IMR-90 (cell line): ENCODE results near the gene RAVER1. TPM values are rescaled to one million over a fixed set of nuclear protein-coding genes. Genes with fewer than 3 reads are reported as not detected.

Experiments used
- ATAC-seq: fragments of 200-7000 bp; cut with Tn5 transposase; 2 replicates; pipeline ENCODE4 v1.9.1; 2020; ENCODE audit warnings: low read depth, mild to moderate bottlenecking, moderate library complexity
- BruUV-seq: library from RNA; stranded (reverse); fragments of 400-500 nt; replicated peaks from 2 replicates; lab custom pipeline; 2021; lab: Mats Ljungman, UMichigan
- CTCF ChIA-PET: fragments of 300-600 bp; formaldehyde crosslinking; extraction: SDS; loops from one replicate; lab custom pipeline; 2021; ENCODE audit warnings: antibody characterized with exemption; lab: Yijun Ruan, JAX
- POLR2A ChIA-PET: fragments of 300-600 bp; sonication (Branson Sonifier 250); formaldehyde crosslinking; loops from one replicate; lab custom pipeline; 2022; ENCODE audit warnings: antibody characterized with exemption; ENCODE audit not compliant: unreplicated experiment; lab: Charles Lee
- DNase-seq: peaks from one replicate; pipeline ENCODE4 v3.0.0; 2013
- H2AFZ ChIP-seq: replicated peaks from 2 replicates; pipeline ENCODE3; 2013; ENCODE audit warnings: low read length, mild to moderate bottlenecking; ENCODE audit not compliant: poor library complexity
- H2AK5ac ChIP-seq: 2 replicates; pipeline ENCODE4 v1.6.1; 2013; ENCODE audit warnings: low read depth, low read length, inconsistent platforms
- H2AK9ac ChIP-seq: replicated peaks from 2 replicates; pipeline ENCODE3; 2013; ENCODE audit warnings: mild to moderate bottlenecking, low read depth, low read length, moderate library complexity; ENCODE audit not compliant: poor library complexity
- H2BK120ac ChIP-seq: 2 replicates; pipeline ENCODE4 v1.6.1; 2013; ENCODE audit warnings: low read depth, low read length, inconsistent platforms
- H2BK15ac ChIP-seq: 3 replicates; pipeline ENCODE4 v1.6.1; 2013; ENCODE audit warnings: low read depth, low read length, inconsistent platforms
- H2BK20ac ChIP-seq: 2 replicates; pipeline ENCODE4 v1.6.1; 2013; ENCODE audit warnings: low read depth, mild to moderate bottlenecking, inconsistent platforms, low read length, moderate library complexity
- H2BK5ac ChIP-seq: 2 replicates; pipeline ENCODE4 v1.6.1; 2013; ENCODE audit warnings: mild to moderate bottlenecking, low read depth, low read length, inconsistent platforms; ENCODE audit not compliant: poor library complexity, severe bottlenecking
- H3K14ac ChIP-seq: replicated peaks from 2 replicates; pipeline ENCODE4 v1.6.1; 2013; ENCODE audit warnings: low read depth, low read length, inconsistent platforms
- H3K18ac ChIP-seq: 2 replicates; pipeline ENCODE4 v1.6.1; 2013; ENCODE audit warnings: low read depth, low read length, control low read depth
- H3K23ac ChIP-seq: 2 replicates; pipeline ENCODE4 v1.6.1; 2013; ENCODE audit warnings: low read depth, low read length, inconsistent platforms
- H3K27ac ChIP-seq: 2 replicates; pipeline ENCODE4 v1.5.1; 2013; ENCODE audit warnings: mild to moderate bottlenecking, control low read depth, low read length; ENCODE audit not compliant: insufficient read depth
- H3K27me3 ChIP-seq: 2 replicates; pipeline ENCODE4 v1.6.1; 2013; ENCODE audit warnings: low read length; ENCODE audit not compliant: control insufficient read depth, insufficient read depth
- H3K36me3 ChIP-seq: 2 replicates; pipeline ENCODE4 v1.6.1; 2013; ENCODE audit warnings: low read length, mixed read lengths; ENCODE audit not compliant: control insufficient read depth, insufficient read depth
- H3K4ac ChIP-seq: 2 replicates; pipeline ENCODE4 v1.6.1; 2013; ENCODE audit warnings: low read depth, low read length, inconsistent platforms
- H3K4me1 ChIP-seq: 2 replicates; pipeline ENCODE4 v1.6.1; 2013; ENCODE audit warnings: low read length, mixed read lengths; ENCODE audit not compliant: control insufficient read depth, insufficient read depth
- H3K4me2 ChIP-seq: 2 replicates; pipeline ENCODE4 v1.6.1; 2013; ENCODE audit warnings: low read depth, mild to moderate bottlenecking, control low read depth, low read length, moderate library complexity
- H3K4me3 ChIP-seq: 2 replicates; pipeline ENCODE4 v1.5.1; 2013; ENCODE audit warnings: low read depth, mild to moderate bottlenecking, control low read depth, low read length, moderate library complexity; ENCODE audit not compliant: insufficient read depth
- H3K56ac ChIP-seq: 2 replicates; pipeline ENCODE4 v1.6.1; 2013; ENCODE audit warnings: low read length, inconsistent platforms; ENCODE audit not compliant: insufficient read depth; ENCODE audit errors: extremely low read depth
- H3K79me1 ChIP-seq, 2 experiments: 2 replicates each; pipeline ENCODE4 v1.6.1; 2013; ENCODE audit warnings: low read length in 2 of 2, inconsistent platforms in 1 of 2, low read depth in 1 of 2
- H3K9ac ChIP-seq: 2 replicates; pipeline ENCODE4 v1.6.1; 2013; ENCODE audit warnings: low read depth, low read length, control low read depth
- H3K9me1 ChIP-seq: 2 replicates; pipeline ENCODE4 v1.6.1; 2013; ENCODE audit warnings: low read length, inconsistent platforms; ENCODE audit not compliant: insufficient read depth
- H3K9me3 ChIP-seq: 2 replicates; pipeline ENCODE4 v1.6.1; 2013; ENCODE audit warnings: low read length; ENCODE audit not compliant: control insufficient read depth, insufficient read depth
- H4K20me1 ChIP-seq: 2 replicates; pipeline ENCODE4 v1.6.1; 2013; ENCODE audit warnings: low read length, inconsistent platforms; ENCODE audit not compliant: insufficient read depth
- H4K5ac ChIP-seq: 2 replicates; pipeline ENCODE4 v1.6.1; 2013; ENCODE audit warnings: mild to moderate bottlenecking, low read depth, low read length, control low read depth
- H4K8ac ChIP-seq, 2 experiments: 2 replicates each; pipeline ENCODE4 v1.6.1; 2013; ENCODE audit warnings: low read depth in 2 of 2, low read length in 2 of 2, control low read depth in 1 of 2, inconsistent platforms in 1 of 2
- H4K91ac ChIP-seq: 2 replicates; pipeline ENCODE4 v1.6.1; 2013; ENCODE audit warnings: low read depth, low read length, inconsistent platforms; ENCODE audit not compliant: insufficient read depth
- BHLHE40 ChIP-seq: fragments of 150-350 bp; IDR thresholded peaks from 2 replicates; pipeline ENCODE4 v1.6.1; 2016; ENCODE audit warnings: mild to moderate bottlenecking, low read depth, low read length
- CTCF ChIP-seq: conservative IDR thresholded peaks from 2 replicates; pipeline ENCODE4 v1.5.1; 2012; ENCODE audit warnings: mild to moderate bottlenecking, low read depth, low read length, improper control_type of control experiment
- MAFK ChIP-seq: IDR thresholded peaks from 2 replicates; pipeline ENCODE4 v1.6.1; 2012; ENCODE audit warnings: low read depth, low read length, improper control_type of control experiment
- MAZ ChIP-seq: IDR thresholded peaks from 2 replicates; pipeline ENCODE4 v1.6.1; 2012; ENCODE audit warnings: low read depth, mild to moderate bottlenecking, low read length, improper control_type of control experiment, moderate library complexity, borderline replicate concordance
- MXI1 ChIP-seq: IDR thresholded peaks from 2 replicates; pipeline ENCODE4 v1.6.1; 2012; ENCODE audit warnings: low read depth, mild to moderate bottlenecking, low read length, moderate library complexity, borderline replicate concordance
- NFE2L2 ChIP-seq: fragments of 150-350 bp; IDR thresholded peaks from 2 replicates; pipeline ENCODE4 v1.6.1; 2016; ENCODE audit warnings: low read depth, mild to moderate bottlenecking, low read length
- RAD21 ChIP-seq: IDR thresholded peaks from 2 replicates; pipeline ENCODE4 v1.6.1; 2012; ENCODE audit warnings: low read length, improper control_type of control experiment
- RCOR1 ChIP-seq: IDR thresholded peaks from 2 replicates; pipeline ENCODE4 v1.6.1; 2012; ENCODE audit warnings: mild to moderate bottlenecking, low read length, improper control_type of control experiment; ENCODE audit not compliant: insufficient replicate concordance
- RFX5 ChIP-seq: IDR thresholded peaks from 2 replicates; pipeline ENCODE4 v1.8.0; 2012; ENCODE audit warnings: low read depth, mild to moderate bottlenecking, low read length, moderate library complexity
- USF2 ChIP-seq: fragments of 150-350 bp; IDR thresholded peaks from 2 replicates; pipeline ENCODE4 v1.6.1; 2017; ENCODE audit warnings: mild to moderate bottlenecking, antibody characterized with exemption, low read length, low read depth
- WGBS, 2 experiments: methylation state at CpG; one replicate each; pipeline versions ENCODE4 v1.1.5 to v1.1.7; 2013; ENCODE audit warnings: missing lambda C conversion rate in 2 of 2; ENCODE audit not compliant: insufficient read length in 1 of 2; ENCODE audit errors: extremely low coverage in 2 of 2; 5-methylcytosine and 5-hydroxymethylcytosine counted together
- dilution Hi-C: fragments of 300-500 bp; cut with HindIII; formaldehyde crosslinking; loops from one replicate; pipeline ENCODE4 v1.14.3; 2018; ENCODE audit warnings: low sequenced_read_pairs; ENCODE audit not compliant: unreplicated experiment
- in situ Hi-C: fragments of 300-500 bp; cut with MboI; formaldehyde crosslinking; loops from 3 replicates; pipeline ENCODE4 v1.14.3; 2019; ENCODE audit warnings: low sequenced_read_pairs, inconsistent platforms, mixed read lengths
- intact Hi-C: fragments of 100-400 bp; cut with micrococcal nuclease; formaldehyde crosslinking; loops from 2 replicates; pipeline ENCODE4 v1.10.0; 2022
- polyA plus RNA-seq, 3 experiments: library from polyadenylated mRNA; depleted of rRNA; stranded (reverse); fragments of >200 nt; gene quantifications; 2 replicates each; pipeline ENCODE4 v1.2.3, GENCODE V29; 2012; ENCODE audit warnings: low replicate concordance in 1 of 3
- total RNA-seq: library from RNA; depleted of rRNA; stranded (reverse); fragments of >200 nt; gene quantifications from 2 replicates; pipeline ENCODE4 v1.2.3, GENCODE V29; 2012

The RAVER1 gene
- total and polyA plus RNA-seq, 2 of the 4 experiments (the other 2 are of a cell fraction) = 2.7 to 18.1 TPM

DNA sequence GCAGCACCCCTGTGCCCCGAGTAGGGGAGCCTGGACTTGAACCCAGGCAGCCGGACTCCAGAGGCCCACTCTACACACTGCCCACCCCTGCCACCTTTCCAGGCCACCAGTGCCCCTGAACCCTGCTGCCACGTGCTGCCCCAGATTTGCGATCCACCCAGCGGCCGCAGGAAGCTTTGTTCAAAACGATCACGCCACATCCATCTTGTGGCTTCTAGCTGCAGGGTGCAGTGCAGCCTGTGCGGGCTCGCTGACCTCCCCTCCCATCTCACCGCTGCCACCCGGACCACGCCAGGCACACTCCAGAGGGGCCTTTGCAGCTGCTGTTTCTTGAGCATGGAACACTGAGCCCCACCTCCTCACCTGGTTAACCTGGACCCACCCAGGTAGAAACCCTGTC is 3.8 kb downstream of the RAVER1 start:
- intact Hi-C loops = no loop called here
- Histone ChIP-seq H3K9me1 (no peaks in the 10 kb centered on the region; the same call in 1 of the 2 replicates), H2AK5ac (no peak overlapping the region), H2BK5ac (no peak overlapping the region), H4K20me1 (peaks cover 26% of the 10 kb centered on the region), H3K36me3 (peaks cover 51% of the 10 kb centered on the region), H2BK15ac (no peak overlapping the region), H2AFZ (no peak overlapping the region), H2BK20ac (no peak overlapping the region), H3K4me3 (no peak overlapping the region), H4K8ac (no peak overlapping the region), H3K27me3 (no peaks in the 10 kb centered on the region), H3K14ac (no peak overlapping the region), H2BK120ac (no peak overlapping the region), H3K18ac (no peak overlapping the region), H3K4ac (no peak overlapping the region), H3K56ac (no peak overlapping the region), H3K4me2 (no peak overlapping the region), H3K23ac (no peak overlapping the region), H2AK9ac (no peak overlapping the region), H3K4me1 (peaks cover 5% of the 10 kb centered on the region; the same call in 1 of the 2 replicates), H4K5ac (no peak overlapping the region), H3K9me3 (no peaks in the 10 kb centered on the region), H3K27ac (no peak overlapping the region), H3K79me1 (peaks cover 25 to 61% of the 10 kb centered on the region in 2 experiments), H4K91ac (no peak overlapping the region), H3K9ac (no peak overlapping the region)
- no peak for TF ChIP-seq MAZ
- TF ChIP-seq RAD21 = no peak
- TF ChIP-seq CTCF = no peak
- TF ChIP-seq BHLHE40 = no peak
- TF ChIP-seq NFE2L2 = no peak
- TF ChIP-seq USF2 = no peak
- no peak for TF ChIP-seq MXI1
- no peak for TF ChIP-seq RFX5
- no peak for TF ChIP-seq MAFK
- TF ChIP-seq RCOR1 = no peak
- ATAC-seq (no peak), DNase-seq (no peak)
- in situ Hi-C loops = no loop called here
- CTCF ChIA-PET = no interaction called here
- no TSS peak for BruUV-seq
- POLR2A ChIA-PET = no interaction called here
- 95% methylated on average over 11 of the region's 13 CpGs; no CpG with 5 or more reads in 1 of the 2 experiments for WGBS, 2 experiments
- dilution Hi-C loops = no loop called here
